HEK293 (cell line): ENCODE measurements around the gene RPL14.

Source experiments
- CTCF ChIA-PET: fragments of 350-600 bp; formaldehyde crosslinking; extraction: SDS; loops from one replicate; lab custom pipeline; 2021; ENCODE audit warnings: antibody characterized with exemption; lab: Yijun Ruan, JAX
- POLR2A ChIA-PET: fragments of 300-600 bp; formaldehyde crosslinking; extraction: SDS; loops from one replicate; lab custom pipeline; 2020; ENCODE audit warnings: antibody characterized with exemption, inconsistent platforms; lab: Yijun Ruan, JAX
- H3K27ac ChIP-seq: fragments of 200-500 bp; sonication (Bioruptor generic); 2 replicates; pipeline ENCODE4 v1.5.1; 2014; ENCODE audit warnings: low read depth, low read length, control low read depth, inconsistent platforms; ENCODE audit errors: extremely low read depth
- H3K36me3 ChIP-seq, 2 experiments: fragments of 200-500 bp in 1 of 2; sonication (Bioruptor generic) in 1 of 2; 1 replicate in 1 of 2; 2 replicates in 1 of 2; pipeline ENCODE4 v1.5.1; 2014 to 2017; ENCODE audit warnings: inconsistent platforms in 2 of 2, low read length in 2 of 2; ENCODE audit not compliant: control insufficient read depth in 2 of 2, insufficient read depth in 1 of 2
- H3K4me1 ChIP-seq: fragments of 200-500 bp; sonication (Bioruptor generic); 2 replicates; pipeline ENCODE4 v1.5.1; 2014; ENCODE audit warnings: mild to moderate bottlenecking, low read length, inconsistent platforms; ENCODE audit not compliant: control insufficient read depth, insufficient read depth
- H3K4me3 ChIP-seq: 2 replicates; pipeline ENCODE4 v1.5.1; 2011; ENCODE audit warnings: low read depth, mild to moderate bottlenecking, control low read depth, low read length, moderate library complexity
- H3K9me3 ChIP-seq: fragments of 200-500 bp; sonication (Bioruptor generic); 2 replicates; pipeline ENCODE4 v1.5.1; 2014; ENCODE audit warnings: low read depth, low read length, inconsistent platforms; ENCODE audit not compliant: control insufficient read depth, insufficient read depth
- CTCF ChIP-seq: fragments of 450-650 bp; formaldehyde crosslinking; IDR thresholded peaks from 2 replicates; pipeline ENCODE4 v1.5.1; 2016; ENCODE audit warnings: missing biosample characterization, missing genetic modification characterization
- GLI2 ChIP-seq: fragments of 450-650 bp; formaldehyde crosslinking; IDR thresholded peaks from 2 replicates; pipeline ENCODE4; 2017; ENCODE audit warnings: missing biosample characterization, missing genetic modification characterization, low read depth, borderline replicate concordance
- KLF8 ChIP-seq: fragments of 450-650 bp; formaldehyde crosslinking; IDR thresholded peaks from 2 replicates; pipeline ENCODE4 v1.5.1; 2016; ENCODE audit warnings: missing biosample characterization, missing genetic modification characterization
- MEIS1 ChIP-seq: sonication (generic); formaldehyde crosslinking; IDR thresholded peaks from 2 replicates; pipeline ENCODE4 v1.8.1; 2022; ENCODE audit warnings: missing genetic modification reagents, mild to moderate bottlenecking, borderline replicate concordance
- ZBTB26 ChIP-seq: fragments of 450-650 bp; formaldehyde crosslinking; optimal IDR thresholded peaks from 2 replicates; pipeline ENCODE3; 2016; ENCODE audit warnings: missing biosample characterization, mild to moderate bottlenecking, missing genetic modification characterization
- ZBTB6 ChIP-seq: fragments of 450-650 bp; formaldehyde crosslinking; IDR thresholded peaks from 2 replicates; pipeline ENCODE4 v1.5.1; 2017; ENCODE audit warnings: missing biosample characterization, missing genetic modification characterization
- ZBTB7A ChIP-seq: fragments of 450-650 bp; formaldehyde crosslinking; IDR thresholded peaks from 2 replicates; pipeline ENCODE4 v1.5.1; 2016; ENCODE audit warnings: low read depth, missing biosample characterization, missing genetic modification characterization
- ZNF211 ChIP-seq: fragments of 450-650 bp; formaldehyde crosslinking; IDR thresholded peaks from 2 replicates; pipeline ENCODE4 v1.5.1; 2016; ENCODE audit warnings: low read depth, missing biosample characterization, missing genetic modification characterization
- ZNF214 ChIP-seq: fragments of 450-650 bp; formaldehyde crosslinking; IDR thresholded peaks from 2 replicates; pipeline ENCODE4 v1.5.1; 2017; ENCODE audit warnings: missing biosample characterization, mild to moderate bottlenecking, missing genetic modification characterization, borderline replicate concordance
- ZNF23 ChIP-seq: fragments of 450-650 bp; formaldehyde crosslinking; IDR thresholded peaks from 2 replicates; pipeline ENCODE4 v1.5.1; 2016; ENCODE audit warnings: missing biosample characterization, missing genetic modification characterization, borderline replicate concordance
- ZNF404 ChIP-seq: fragments of 450-650 bp; formaldehyde crosslinking; IDR thresholded peaks from 2 replicates; pipeline ENCODE4 v1.5.1; 2017; ENCODE audit warnings: missing biosample characterization, missing genetic modification characterization
- ZNF777 ChIP-seq: fragments of 450-650 bp; formaldehyde crosslinking; IDR thresholded peaks from 2 replicates; pipeline ENCODE4 v1.5.1; 2017; ENCODE audit warnings: missing biosample characterization, missing genetic modification characterization, borderline replicate concordance
- ZSCAN4 ChIP-seq: fragments of 450-650 bp; formaldehyde crosslinking; IDR thresholded peaks from 2 replicates; pipeline ENCODE4 v1.5.1; 2017; ENCODE audit warnings: missing biosample characterization, missing genetic modification characterization
- TF ChIP-seq, protein P1 (sequence below): fragments of 450-650 bp; formaldehyde crosslinking; IDR thresholded peaks from 2 replicates; pipeline ENCODE4 v1.5.1; 2016; ENCODE audit warnings: missing biosample characterization, missing genetic modification characterization
- TF ChIP-seq, protein P2 (sequence below): sonication (generic); formaldehyde crosslinking; IDR thresholded peaks from 2 replicates; pipeline ENCODE4 v1.8.1; 2022; ENCODE audit warnings: mild to moderate bottlenecking, moderate library complexity, missing genetic modification reagents
- TF ChIP-seq, protein P3 (sequence below): fragments of 450-650 bp; formaldehyde crosslinking; IDR thresholded peaks from 2 replicates; pipeline ENCODE4 v1.5.0; 2017; ENCODE audit warnings: missing biosample characterization, missing genetic modification characterization, borderline replicate concordance

RPL14 gene

GRCh38 chr3:40417845-40418543 is 39.1 kb upstream of the RPL14 start (continued):
- TF ChIP-seq ZSCAN4 (tag by site-specific recombination) (no peak), ZBTB26 (no peak), ZNF23 (tag by site-specific recombination) (no peak)
- TF ChIP-seq, protein P1, sequence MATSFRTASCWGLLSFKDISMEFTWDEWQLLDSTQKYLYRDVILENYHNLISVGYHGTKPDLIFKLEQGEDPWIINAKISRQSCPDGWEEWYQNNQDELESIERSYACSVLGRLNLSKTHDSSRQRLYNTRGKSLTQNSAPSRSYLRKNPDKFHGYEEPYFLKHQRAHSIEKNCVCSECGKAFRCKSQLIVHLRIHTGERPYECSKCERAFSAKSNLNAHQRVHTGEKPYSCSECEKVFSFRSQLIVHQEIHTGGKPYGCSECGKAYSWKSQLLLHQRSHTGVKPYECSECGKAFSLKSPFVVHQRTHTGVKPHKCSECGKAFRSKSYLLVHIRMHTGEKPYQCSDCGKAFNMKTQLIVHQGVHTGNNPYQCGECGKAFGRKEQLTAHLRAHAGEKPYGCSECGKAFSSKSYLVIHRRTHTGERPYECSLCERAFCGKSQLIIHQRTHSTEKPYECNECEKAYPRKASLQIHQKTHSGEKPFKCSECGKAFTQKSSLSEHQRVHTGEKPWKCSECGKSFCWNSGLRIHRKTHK (tag by site-specific recombination): no peak

DNA sequence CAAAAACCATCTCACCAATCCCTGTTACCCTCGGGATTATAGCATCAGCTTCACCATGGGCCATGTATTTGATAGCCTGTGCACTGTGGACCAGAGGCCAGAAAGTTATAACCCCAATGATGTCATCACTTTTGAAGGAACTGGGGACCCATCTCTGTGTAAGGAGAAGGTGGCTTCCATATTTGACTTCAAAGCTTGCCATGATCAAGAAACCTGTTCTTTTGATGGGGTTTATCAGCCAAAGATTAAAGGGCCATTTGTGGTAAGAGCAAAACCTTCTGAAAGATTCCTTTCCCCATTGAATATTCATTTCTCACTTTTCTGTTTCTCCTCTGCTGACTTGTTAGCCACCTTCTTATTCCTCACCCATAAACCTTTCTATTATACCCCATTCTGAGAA is 34.3 kb upstream of the RPL14 start:
- no peak for TF ChIP-seq ZNF214
- TF ChIP-seq, protein P2, sequence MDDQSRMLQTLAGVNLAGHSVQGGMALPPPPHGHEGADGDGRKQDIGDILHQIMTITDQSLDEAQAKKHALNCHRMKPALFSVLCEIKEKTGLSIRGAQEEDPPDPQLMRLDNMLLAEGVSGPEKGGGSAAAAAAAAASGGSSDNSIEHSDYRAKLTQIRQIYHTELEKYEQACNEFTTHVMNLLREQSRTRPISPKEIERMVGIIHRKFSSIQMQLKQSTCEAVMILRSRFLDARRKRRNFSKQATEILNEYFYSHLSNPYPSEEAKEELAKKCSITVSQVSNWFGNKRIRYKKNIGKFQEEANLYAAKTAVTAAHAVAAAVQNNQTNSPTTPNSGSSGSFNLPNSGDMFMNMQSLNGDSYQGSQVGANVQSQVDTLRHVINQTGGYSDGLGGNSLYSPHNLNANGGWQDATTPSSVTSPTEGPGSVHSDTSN: no peak
- no peak for TF ChIP-seq ZNF777 (tag by site-specific recombination)
- TF ChIP-seq CTCF (tag by site-specific recombination): no peak
- TF ChIP-seq ZBTB6 (tag by site-specific recombination): no peak
- TF ChIP-seq KLF8 (tag by site-specific recombination): no peak
- TF ChIP-seq, protein P3, sequence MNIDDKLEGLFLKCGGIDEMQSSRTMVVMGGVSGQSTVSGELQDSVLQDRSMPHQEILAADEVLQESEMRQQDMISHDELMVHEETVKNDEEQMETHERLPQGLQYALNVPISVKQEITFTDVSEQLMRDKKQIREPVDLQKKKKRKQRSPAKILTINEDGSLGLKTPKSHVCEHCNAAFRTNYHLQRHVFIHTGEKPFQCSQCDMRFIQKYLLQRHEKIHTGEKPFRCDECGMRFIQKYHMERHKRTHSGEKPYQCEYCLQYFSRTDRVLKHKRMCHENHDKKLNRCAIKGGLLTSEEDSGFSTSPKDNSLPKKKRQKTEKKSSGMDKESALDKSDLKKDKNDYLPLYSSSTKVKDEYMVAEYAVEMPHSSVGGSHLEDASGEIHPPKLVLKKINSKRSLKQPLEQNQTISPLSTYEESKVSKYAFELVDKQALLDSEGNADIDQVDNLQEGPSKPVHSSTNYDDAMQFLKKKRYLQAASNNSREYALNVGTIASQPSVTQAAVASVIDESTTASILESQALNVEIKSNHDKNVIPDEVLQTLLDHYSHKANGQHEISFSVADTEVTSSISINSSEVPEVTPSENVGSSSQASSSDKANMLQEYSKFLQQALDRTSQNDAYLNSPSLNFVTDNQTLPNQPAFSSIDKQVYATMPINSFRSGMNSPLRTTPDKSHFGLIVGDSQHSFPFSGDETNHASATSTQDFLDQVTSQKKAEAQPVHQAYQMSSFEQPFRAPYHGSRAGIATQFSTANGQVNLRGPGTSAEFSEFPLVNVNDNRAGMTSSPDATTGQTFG: no peak
- TF ChIP-seq ZBTB7A: no peak
- no peak for TF ChIP-seq GLI2 (tag by site-specific recombination)
- TF ChIP-seq ZNF404 (tag by site-specific recombination): no peak
- TF ChIP-seq MEIS1 (CRISPR knock-in tag): no peak
- no peak for TF ChIP-seq ZNF211 (tag by site-specific recombination)
- ChIA-PET POLR2A (no interaction called here), CTCF (no interaction called here)
- H3K36me3 ChIP-seq: no peaks in the 10 kb centered on the region
- H3K4me1 ChIP-seq: no peaks in the 10 kb centered on the region
- H3K4me3 ChIP-seq: no peak overlapping the region
- H3K27ac ChIP-seq: no peak overlapping the region
- H3K9me3 ChIP-seq: no peaks in the 10 kb centered on the region
